ENCODE results near the gene RBPJL. TPM values are rescaled to one million over a fixed set of nuclear protein-coding genes. Genes with fewer than 3 reads are reported as not detected.

The RBPJL gene
- total and polyA plus RNA-seq, 2 of the 13 experiments (the other 11 are each of a cell fraction or from before 2014, with no cell fraction given) = not detected

DNA sequence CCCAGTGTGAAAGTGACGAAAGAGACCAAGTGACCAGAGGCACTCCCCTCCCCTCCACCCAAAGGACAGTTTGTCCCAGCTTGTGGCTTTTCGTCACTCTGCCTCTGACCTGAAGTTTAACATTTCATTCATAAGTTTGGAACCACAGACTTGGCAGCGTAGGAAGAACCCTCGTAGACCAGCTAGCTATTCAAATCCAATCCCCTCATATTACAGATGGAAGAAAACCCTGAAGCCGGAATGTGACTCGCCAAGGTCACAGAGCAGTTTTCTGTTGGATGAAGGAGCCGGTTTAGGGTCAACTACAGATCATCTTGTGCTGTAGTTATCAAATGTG is 52.4 kb downstream of the RBPJL start:
- ATAC-seq = no peak
- Histone ChIP-seq H3K4me1 (ENCODE audit: insufficient read depth, low read length) (peaks cover 75% of the 10 kb centered on the region), H3K4me2 (ENCODE audit: low read depth, low read length) (peak overlapping the region; percentile 83), H3K27me3 (ENCODE audit: control insufficient read depth in 1 of 2, insufficient read depth in 2 of 2, low read length in 2 of 2) (no peaks in the 10 kb centered on the region; a peak in 2 of 5 replicates), H4K20me1 (ENCODE audit: insufficient read depth, low read length) (peaks cover 5% of the 10 kb centered on the region; the same call in 1 of the 2 replicates), H3K79me2 (ENCODE audit: insufficient read depth, low read length) (peaks cover 7% of the 10 kb centered on the region), H3K36me3 (replicated peaks in 1 of 2; ENCODE audit: control insufficient read depth in 1 of 2, insufficient read depth in 2 of 2, low read length in 2 of 2) (no peaks in the 10 kb centered on the region), H3K4me3 (replicated peaks in 1 of 3; ENCODE audit: insufficient read depth in 1 of 3, low read depth in 2 of 3, low read length in 3 of 3) (peak overlapping the region; percentile 18 to 55 (median 26)), H3K27ac (ENCODE audit: extremely low read length, insufficient read depth, low read length) (peak overlapping the region; percentile 57), H3K9ac (ENCODE audit: insufficient read depth, low read depth, low read length) (peak overlapping the region; percentile 36), H2AFZ (ENCODE audit: low read length) (no peak overlapping the region), H3K9me3 (ENCODE audit: low read length) (no peaks in the 10 kb centered on the region)
- peak; percentile 68 for FAIRE-seq
- in situ Hi-C loops (cut with HindIII; ENCODE audit: extremely low pct_ligation_motif_present, low pct_unique_long_range_greater_than_20kb) = no loop called here
- ChIA-PET POLR2A (interaction anchor here (1.1 to 29.5 kb wide), 9 partner anchors 12 to 412 kb away, joined by 3 to 1422 read pairs (median 5); partner anchors contain the start of genes PIGT and SDC4), CTCF (ENCODE audit: low intra/inter-chr PET ratio, low total read pairs) (no interaction called here)
- 0% methylated on average over 7 of the region's 7 CpGs for WGBS (ENCODE audit: low lambda C conversion rate)
- intact Hi-C loops (cut with micrococcal nuclease; ENCODE audit: unreplicated experiment) = loop anchor here (1.0 to 2.0 kb wide), 3 partner anchors 14 to 40 kb away; no protein-coding TSS in a partner anchor
- no peak for DNase-seq (ENCODE audit: low spot score)
- BruUV-seq (replicated peaks) = no TSS peak
- TF ChIP-seq ZNF790 (CRISPR knock-in tag; IDR thresholded peaks at IDR 0.05; ENCODE audit: borderline replicate concordance) = peak; percentile 85
- TF ChIP-seq CEBPB (IDR thresholded peaks at IDR 0.05; ENCODE audit: borderline replicate concordance, low read depth, low read length) = peak; percentile 45; the same call in 1 of the 2 replicates
- TF ChIP-seq, protein P1, sequence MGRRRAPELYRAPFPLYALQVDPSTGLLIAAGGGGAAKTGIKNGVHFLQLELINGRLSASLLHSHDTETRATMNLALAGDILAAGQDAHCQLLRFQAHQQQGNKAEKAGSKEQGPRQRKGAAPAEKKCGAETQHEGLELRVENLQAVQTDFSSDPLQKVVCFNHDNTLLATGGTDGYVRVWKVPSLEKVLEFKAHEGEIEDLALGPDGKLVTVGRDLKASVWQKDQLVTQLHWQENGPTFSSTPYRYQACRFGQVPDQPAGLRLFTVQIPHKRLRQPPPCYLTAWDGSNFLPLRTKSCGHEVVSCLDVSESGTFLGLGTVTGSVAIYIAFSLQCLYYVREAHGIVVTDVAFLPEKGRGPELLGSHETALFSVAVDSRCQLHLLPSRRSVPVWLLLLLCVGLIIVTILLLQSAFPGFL (CRISPR knock-in tag; IDR thresholded peaks at IDR 0.05) = 0 out of 2 replicates have a peak, but pooled peaks have one; percentile 29
- no peak for TF ChIP-seq TAF1 (CRISPR knock-in tag; IDR thresholded peaks at IDR 0.05)
- 0 out of 2 replicates have a peak, but pooled peaks have one; percentile 33 for TF ChIP-seq ZNF766 (CRISPR knock-in tag; IDR thresholded peaks at IDR 0.05; ENCODE audit: borderline replicate concordance)
- peak; percentile 35; the same call in 1 of the 2 replicates for TF ChIP-seq ZNF878 (CRISPR knock-in tag; IDR thresholded peaks at IDR 0.05)
- TF ChIP-seq, protein P2, sequence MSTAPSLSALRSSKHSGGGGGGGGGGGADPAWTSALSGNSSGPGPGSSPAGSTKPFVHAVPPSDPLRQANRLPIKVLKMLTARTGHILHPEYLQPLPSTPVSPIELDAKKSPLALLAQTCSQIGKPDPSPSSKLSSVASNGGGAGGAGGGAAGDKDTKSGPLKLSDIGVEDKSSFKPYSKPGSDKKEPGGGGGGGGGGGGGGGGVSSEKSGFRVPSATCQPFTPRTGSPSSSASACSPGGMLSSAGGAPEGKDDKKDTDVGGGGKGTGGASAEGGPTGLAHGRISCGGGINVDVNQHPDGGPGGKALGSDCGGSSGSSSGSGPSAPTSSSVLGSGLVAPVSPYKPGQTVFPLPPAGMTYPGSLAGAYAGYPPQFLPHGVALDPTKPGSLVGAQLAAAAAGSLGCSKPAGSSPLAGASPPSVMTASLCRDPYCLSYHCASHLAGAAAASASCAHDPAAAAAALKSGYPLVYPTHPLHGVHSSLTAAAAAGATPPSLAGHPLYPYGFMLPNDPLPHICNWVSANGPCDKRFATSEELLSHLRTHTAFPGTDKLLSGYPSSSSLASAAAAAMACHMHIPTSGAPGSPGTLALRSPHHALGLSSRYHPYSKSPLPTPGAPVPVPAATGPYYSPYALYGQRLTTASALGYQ (CRISPR knock-in tag; IDR thresholded peaks at IDR 0.05) = 0 out of 2 replicates have a peak, but pooled peaks have one; percentile 70
- 0 out of 2 replicates have a peak, but pooled peaks have one; percentile 6 for TF ChIP-seq ZFY (CRISPR knock-in tag; IDR thresholded peaks at IDR 0.05)
- no peak for TF ChIP-seq MAZ (IDR thresholded peaks at IDR 0.05; ENCODE audit: borderline replicate concordance, low read depth, low read length)
- TF ChIP-seq MAZ (CRISPR knock-in tag; IDR thresholded peaks at IDR 0.05; ENCODE audit: low read depth) = peak; percentile 44; the same call in 1 of the 2 replicates
- no peak for TF ChIP-seq ZNF670 (CRISPR knock-in tag; IDR thresholded peaks at IDR 0.05; ENCODE audit: borderline replicate concordance)
- TF ChIP-seq TBL1XR1 (IDR thresholded peaks at IDR 0.05; ENCODE audit: borderline replicate concordance, low read length, partially characterized antibody) = peak; percentile 12
- TF ChIP-seq ZNF678 (CRISPR knock-in tag; IDR thresholded peaks at IDR 0.05) = no peak
- TF ChIP-seq, protein P3, sequence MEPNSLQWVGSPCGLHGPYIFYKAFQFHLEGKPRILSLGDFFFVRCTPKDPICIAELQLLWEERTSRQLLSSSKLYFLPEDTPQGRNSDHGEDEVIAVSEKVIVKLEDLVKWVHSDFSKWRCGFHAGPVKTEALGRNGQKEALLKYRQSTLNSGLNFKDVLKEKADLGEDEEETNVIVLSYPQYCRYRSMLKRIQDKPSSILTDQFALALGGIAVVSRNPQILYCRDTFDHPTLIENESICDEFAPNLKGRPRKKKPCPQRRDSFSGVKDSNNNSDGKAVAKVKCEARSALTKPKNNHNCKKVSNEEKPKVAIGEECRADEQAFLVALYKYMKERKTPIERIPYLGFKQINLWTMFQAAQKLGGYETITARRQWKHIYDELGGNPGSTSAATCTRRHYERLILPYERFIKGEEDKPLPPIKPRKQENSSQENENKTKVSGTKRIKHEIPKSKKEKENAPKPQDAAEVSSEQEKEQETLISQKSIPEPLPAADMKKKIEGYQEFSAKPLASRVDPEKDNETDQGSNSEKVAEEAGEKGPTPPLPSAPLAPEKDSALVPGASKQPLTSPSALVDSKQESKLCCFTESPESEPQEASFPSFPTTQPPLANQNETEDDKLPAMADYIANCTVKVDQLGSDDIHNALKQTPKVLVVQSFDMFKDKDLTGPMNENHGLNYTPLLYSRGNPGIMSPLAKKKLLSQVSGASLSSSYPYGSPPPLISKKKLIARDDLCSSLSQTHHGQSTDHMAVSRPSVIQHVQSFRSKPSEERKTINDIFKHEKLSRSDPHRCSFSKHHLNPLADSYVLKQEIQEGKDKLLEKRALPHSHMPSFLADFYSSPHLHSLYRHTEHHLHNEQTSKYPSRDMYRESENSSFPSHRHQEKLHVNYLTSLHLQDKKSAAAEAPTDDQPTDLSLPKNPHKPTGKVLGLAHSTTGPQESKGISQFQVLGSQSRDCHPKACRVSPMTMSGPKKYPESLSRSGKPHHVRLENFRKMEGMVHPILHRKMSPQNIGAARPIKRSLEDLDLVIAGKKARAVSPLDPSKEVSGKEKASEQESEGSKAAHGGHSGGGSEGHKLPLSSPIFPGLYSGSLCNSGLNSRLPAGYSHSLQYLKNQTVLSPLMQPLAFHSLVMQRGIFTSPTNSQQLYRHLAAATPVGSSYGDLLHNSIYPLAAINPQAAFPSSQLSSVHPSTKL (CRISPR knock-in tag; IDR thresholded peaks at IDR 0.05) = peak; percentile 11; the same call in 1 of the 2 replicates
- TF ChIP-seq ZNF317 (CRISPR knock-in tag; IDR thresholded peaks at IDR 0.05) = no peak
- 0 out of 2 replicates have a peak, but pooled peaks have one; percentile 4 for TF ChIP-seq ZNF709 (CRISPR knock-in tag; IDR thresholded peaks at IDR 0.05)
- no peak for TF ChIP-seq SOX6 (IDR thresholded peaks at IDR 0.05)
- TF ChIP-seq SOX6 (CRISPR knock-in tag; IDR thresholded peaks at IDR 0.05) = 0 out of 2 replicates have a peak, but pooled peaks have one; percentile 46
- TF ChIP-seq ESRRA (CRISPR knock-in tag; IDR thresholded peaks at IDR 0.05; ENCODE audit: low read depth) = peak; percentile 78

Measured in HepG2 (cell line).